Measurements from ENCODE around the gene CDPF1. TPM values are rescaled to one million over a fixed set of nuclear protein-coding genes. Genes with fewer than 3 reads are reported as not detected.
"Not testable (repeated sequence)": the region's sequence is repeated elsewhere in the genome, so short reads cannot be mapped to it uniquely, and the experiment has no call there.

Gene CDPF1
- total RNA-seq, 1 experiment from 2014 or later, result 14.1 TPM

DNA sequence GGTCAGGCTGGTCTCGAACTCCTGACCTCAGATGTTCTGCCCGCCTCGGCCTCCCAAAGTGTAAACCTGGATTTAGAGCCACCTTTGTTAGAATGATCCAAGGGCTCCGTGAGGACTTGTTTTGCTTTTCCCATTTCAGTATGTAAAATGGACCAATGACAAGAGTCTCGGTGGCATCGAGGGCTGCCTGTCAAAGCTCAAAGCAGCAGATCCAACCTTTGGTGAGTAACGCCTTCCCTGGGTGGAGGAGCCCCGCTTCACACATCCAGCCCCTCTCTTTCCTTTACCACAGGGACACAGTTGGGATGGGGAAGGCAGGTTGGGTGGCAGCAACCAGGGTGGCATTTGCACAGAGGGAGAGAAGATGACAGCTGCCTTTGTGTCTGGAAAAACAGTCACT, 22.1 kb upstream of the CDPF1 start:
- DNase-seq (no peak), ATAC-seq (no peak)
- no peaks in the 10 kb centered on the region for H3K9me2 ChIP-seq (replicated peaks; ENCODE audit: low read length)
- H3K9me3 ChIP-seq (ENCODE audit: low read length), result no peaks in the 10 kb centered on the region
- ChIA-PET POLR2A (ENCODE audit: unreplicated experiment) (no interaction called here), CTCF (no interaction called here)
- no peak overlapping the region for H3K27ac ChIP-seq (ENCODE audit: low read length)
- peaks cover 23% of the 10 kb centered on the region for H3K79me2 ChIP-seq (ENCODE audit: low read length)
- no peaks in the 10 kb centered on the region for H3K27me3 ChIP-seq (ENCODE audit: low read length)
- H4K20me1 ChIP-seq (ENCODE audit: low read length), result no peaks in the 10 kb centered on the region
- H3K9ac ChIP-seq (ENCODE audit: low read length), result no peak overlapping the region
- no peak overlapping the region for H3K4me3 ChIP-seq (ENCODE audit: low read length)
- intact Hi-C loops (cut with micrococcal nuclease), result no loop called here
- TF ChIP-seq EZH2phosphoT487 (IDR thresholded peaks at IDR 0.05; ENCODE audit: borderline replicate concordance, low read length), result no peak
- TF ChIP-seq EZH2 (IDR thresholded peaks at IDR 0.05; ENCODE audit: low read length, unreplicated experiment), result no peak
- BruUV-seq (replicated peaks), result no TSS peak
- no peaks in the 10 kb centered on the region for H3F3A ChIP-seq (ENCODE audit: low read length, unreplicated experiment)
- peaks cover 10% of the 10 kb centered on the region for H3K4me1 ChIP-seq (ENCODE audit: insufficient read depth, low read length)
- no peak overlapping the region for H2AFZ ChIP-seq (ENCODE audit: low read length)
- no peak overlapping the region for H3K4me2 ChIP-seq (ENCODE audit: low read length)
- peaks cover 6% of the 10 kb centered on the region; the same call in 1 of the 2 replicates for H3K36me3 ChIP-seq (ENCODE audit: low read depth, low read length)

DNA sequence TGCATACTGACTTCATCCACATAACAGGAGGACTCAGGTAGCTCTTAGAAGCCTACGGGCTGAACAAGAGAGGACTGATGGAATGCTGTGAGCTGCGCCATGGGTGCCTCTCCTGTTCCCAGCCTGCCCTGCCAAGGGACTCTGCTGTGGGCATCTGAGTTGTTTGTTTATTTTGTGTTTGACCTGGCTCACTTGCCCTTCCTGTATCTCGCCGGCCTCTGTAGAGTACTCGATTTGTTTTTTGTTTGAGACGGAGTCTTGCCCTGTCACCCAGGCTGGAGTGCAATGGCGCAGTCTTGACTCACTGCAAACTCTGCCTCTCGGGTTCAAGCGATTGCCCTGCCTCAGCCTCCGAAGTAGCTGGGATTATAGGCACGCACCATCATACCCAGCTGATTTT, 19.5 kb upstream of the CDPF1 start:
- POLR2A ChIA-PET (ENCODE audit: unreplicated experiment), result no interaction called here
- Histone ChIP-seq H3K4me3 (ENCODE audit: low read length) (peak overlapping the region; percentile 85), H3K79me2 (ENCODE audit: low read length) (peaks cover 23% of the 10 kb centered on the region), H3K9ac (ENCODE audit: low read length) (no peak overlapping the region), H3K9me3 (ENCODE audit: low read length) (no peaks in the 10 kb centered on the region), H3K9me2 (replicated peaks; ENCODE audit: low read length) (no peaks in the 10 kb centered on the region), H3K4me1 (ENCODE audit: insufficient read depth, low read length) (peaks cover 10% of the 10 kb centered on the region), H3K4me2 (ENCODE audit: low read length) (peak overlapping the region; percentile 93), H3F3A (ENCODE audit: low read length, unreplicated experiment) (no peaks in the 10 kb centered on the region), H4K20me1 (ENCODE audit: low read length) (no peaks in the 10 kb centered on the region), H3K36me3 (ENCODE audit: low read depth, low read length) (peaks cover 2% of the 10 kb centered on the region; the same call in 1 of the 2 replicates), H3K27ac (ENCODE audit: low read length) (no peak overlapping the region), H3K27me3 (ENCODE audit: low read length) (no peaks in the 10 kb centered on the region), H2AFZ (ENCODE audit: low read length) (no peak overlapping the region)
- TF ChIP-seq, protein P1, sequence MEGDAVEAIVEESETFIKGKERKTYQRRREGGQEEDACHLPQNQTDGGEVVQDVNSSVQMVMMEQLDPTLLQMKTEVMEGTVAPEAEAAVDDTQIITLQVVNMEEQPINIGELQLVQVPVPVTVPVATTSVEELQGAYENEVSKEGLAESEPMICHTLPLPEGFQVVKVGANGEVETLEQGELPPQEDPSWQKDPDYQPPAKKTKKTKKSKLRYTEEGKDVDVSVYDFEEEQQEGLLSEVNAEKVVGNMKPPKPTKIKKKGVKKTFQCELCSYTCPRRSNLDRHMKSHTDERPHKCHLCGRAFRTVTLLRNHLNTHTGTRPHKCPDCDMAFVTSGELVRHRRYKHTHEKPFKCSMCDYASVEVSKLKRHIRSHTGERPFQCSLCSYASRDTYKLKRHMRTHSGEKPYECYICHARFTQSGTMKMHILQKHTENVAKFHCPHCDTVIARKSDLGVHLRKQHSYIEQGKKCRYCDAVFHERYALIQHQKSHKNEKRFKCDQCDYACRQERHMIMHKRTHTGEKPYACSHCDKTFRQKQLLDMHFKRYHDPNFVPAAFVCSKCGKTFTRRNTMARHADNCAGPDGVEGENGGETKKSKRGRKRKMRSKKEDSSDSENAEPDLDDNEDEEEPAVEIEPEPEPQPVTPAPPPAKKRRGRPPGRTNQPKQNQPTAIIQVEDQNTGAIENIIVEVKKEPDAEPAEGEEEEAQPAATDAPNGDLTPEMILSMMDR (conservative IDR thresholded peaks at IDR 0.05; ENCODE audit: low read depth, low read length), result no peak
- TF ChIP-seq EZH2phosphoT487 (IDR thresholded peaks at IDR 0.05; ENCODE audit: borderline replicate concordance, low read length) (no peak), EZH2 (IDR thresholded peaks at IDR 0.05; ENCODE audit: low read length, unreplicated experiment) (no peak)
- intact Hi-C loops (cut with micrococcal nuclease), result no loop called here
- BruUV-seq (replicated peaks), result no TSS peak
- DNase-seq (no peak), ATAC-seq (no peak)
- CTCF ChIA-PET, result no interaction called here

DNA sequence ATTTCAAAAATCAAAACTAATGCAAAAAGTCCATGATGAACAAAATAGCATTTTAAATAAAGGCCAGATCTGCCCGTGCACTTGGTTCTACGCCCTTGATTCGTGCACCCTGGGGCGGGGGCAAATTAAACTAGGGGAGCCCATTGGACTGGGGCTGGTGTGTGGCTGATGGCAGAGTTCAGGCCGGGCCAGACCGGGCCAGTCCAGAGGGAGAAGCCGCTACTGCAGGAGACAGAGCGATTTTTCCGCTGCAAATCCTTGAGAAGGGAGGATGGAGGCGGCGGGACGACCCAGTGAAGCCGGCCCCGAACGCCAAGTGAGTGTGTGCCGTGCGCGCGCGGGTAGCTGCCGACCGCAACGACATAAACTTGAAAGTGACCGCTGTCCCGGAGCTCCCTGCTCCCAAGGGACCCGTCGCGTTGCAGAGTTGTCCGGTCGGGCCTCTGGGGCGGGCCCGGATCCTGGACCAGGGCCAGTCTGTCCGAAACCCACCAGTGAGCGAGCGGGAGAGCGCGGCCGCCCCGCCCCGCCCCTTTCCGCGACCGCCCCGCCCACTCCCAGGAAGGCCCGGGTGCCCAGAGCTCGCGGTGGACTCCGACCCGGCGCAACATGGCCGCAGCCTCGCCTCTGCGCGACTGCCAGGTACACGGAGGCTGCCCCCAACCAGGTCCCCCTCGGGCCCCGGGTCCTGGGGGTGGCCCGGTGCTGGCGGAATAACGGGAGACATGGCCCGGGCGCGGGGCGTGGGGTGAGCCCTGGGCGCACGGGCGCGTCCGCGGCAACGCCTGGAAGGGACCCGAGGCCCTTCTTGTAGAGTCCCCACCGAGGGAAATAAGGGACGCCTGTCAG, 17.6 kb upstream of the CDPF1 start, which contains the start of gene TTC38:
Gene TTC38 (plus strand): TSS at position 578 of the 849 bp plus-strand sequence. CDS start 32 bp downstream, at position 610.
- H2AFZ ChIP-seq (ENCODE audit: low read length), result peak within 1 kb of the TSS; percentile 94
- intact Hi-C loops (cut with micrococcal nuclease), result no loop called here
- no peaks in the 10 kb centered on the region for H3F3A ChIP-seq (ENCODE audit: low read length, unreplicated experiment)
- H3K4me1 ChIP-seq (ENCODE audit: insufficient read depth, low read length), result peaks cover 10% of the 10 kb centered on the region
- peaks cover 2% of the 10 kb centered on the region; the same call in 1 of the 2 replicates for H3K36me3 ChIP-seq (ENCODE audit: low read depth, low read length)
- H3K9me2 ChIP-seq (replicated peaks; ENCODE audit: low read length), result no peaks in the 10 kb centered on the region
- no peaks in the 10 kb centered on the region for H3K27me3 ChIP-seq (ENCODE audit: low read length)
- H3K9me3 ChIP-seq (ENCODE audit: low read length), result no peaks in the 10 kb centered on the region
- peak within 1 kb of the TSS; percentile 85 for H3K4me3 ChIP-seq (ENCODE audit: low read length)
- H3K27ac ChIP-seq (ENCODE audit: low read length), result no peak within 1 kb of the TSS
- ChIA-PET CTCF (interaction anchor here (1.3 kb wide), 1 partner anchor 261 kb away, joined by 3 read pairs; no protein-coding TSS in a partner anchor), POLR2A (ENCODE audit: unreplicated experiment) (interaction anchor here (0.6 kb wide), 1 partner anchor 17 kb away, joined by 15 read pairs; no protein-coding TSS in a partner anchor)
- TF ChIP-seq EZH2phosphoT487 (IDR thresholded peaks at IDR 0.05; ENCODE audit: borderline replicate concordance, low read length), result no peak
- TF ChIP-seq, protein P1 (conservative IDR thresholded peaks at IDR 0.05; ENCODE audit: low read depth, low read length), result no peak
- no peak for TF ChIP-seq EZH2 (IDR thresholded peaks at IDR 0.05; ENCODE audit: low read length, unreplicated experiment)
- peak within 1 kb of the TSS; percentile 83 for H3K9ac ChIP-seq (ENCODE audit: low read length)
- DNase-seq (peak; percentile 81), ATAC-seq (peak; percentile 89)
- H3K79me2 ChIP-seq (ENCODE audit: low read length), result peaks cover 23% of the 10 kb centered on the region
- H4K20me1 ChIP-seq (ENCODE audit: low read length), result no peaks in the 10 kb centered on the region
- H3K4me2 ChIP-seq (ENCODE audit: low read length), result peak within 1 kb of the TSS; percentile 93
- no TSS peak for BruUV-seq (replicated peaks)

DNA sequence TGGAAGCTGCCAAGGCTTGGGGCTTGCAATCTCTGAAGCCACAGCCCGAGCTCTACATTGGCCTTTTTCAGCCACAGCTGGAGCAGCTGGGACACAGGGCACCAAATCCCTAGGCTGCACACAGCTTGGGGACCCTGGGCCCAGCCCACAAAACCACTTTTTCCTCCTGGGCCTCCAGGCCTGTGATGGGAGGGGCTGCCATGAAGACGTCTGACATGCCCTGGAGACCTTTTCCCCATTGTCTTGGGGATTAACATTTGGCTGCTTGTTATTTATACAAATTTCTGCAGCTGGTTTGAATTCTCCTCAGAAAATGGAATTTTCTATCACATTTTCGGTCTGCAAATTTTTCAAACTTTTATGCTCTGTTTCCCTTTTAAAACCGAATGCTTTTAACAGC, 15.5 kb upstream of the CDPF1 start:
- POLR2A ChIA-PET (ENCODE audit: unreplicated experiment); ATAC-seq: not testable (repeated sequence)

DNA sequence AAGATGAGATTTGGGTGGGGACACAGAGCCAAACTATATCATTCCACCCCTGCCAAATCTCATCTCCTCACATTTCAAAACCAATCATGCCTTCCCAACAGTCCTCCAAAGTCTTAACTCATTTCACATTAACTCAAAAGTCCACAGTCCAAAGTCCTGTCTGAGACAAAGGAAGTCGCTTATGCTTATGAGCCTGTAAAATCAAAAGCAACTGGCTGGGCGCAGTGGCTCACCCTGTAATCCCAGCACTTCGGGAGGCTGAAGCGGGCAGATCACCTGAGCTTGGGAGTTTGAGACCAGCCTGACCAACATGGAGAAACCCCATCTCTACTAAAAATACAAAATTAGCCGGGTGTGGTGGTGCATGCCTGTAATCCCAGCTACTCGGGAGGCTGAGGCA, 14.4 kb upstream of the CDPF1 start:
- H3K4me1 ChIP-seq (ENCODE audit: insufficient read depth, low read length); BruUV-seq (replicated peaks); H3K9me2 ChIP-seq (replicated peaks; ENCODE audit: low read length); H3K4me3 ChIP-seq (ENCODE audit: low read length); ATAC-seq; H3K4me2 ChIP-seq (ENCODE audit: low read length); CTCF ChIA-PET; H3F3A ChIP-seq (ENCODE audit: low read length, unreplicated experiment); H3K27ac ChIP-seq (ENCODE audit: low read length); H4K20me1 ChIP-seq (ENCODE audit: low read length); intact Hi-C loops (cut with micrococcal nuclease); H3K27me3 ChIP-seq (ENCODE audit: low read length); H3K36me3 ChIP-seq (ENCODE audit: low read depth, low read length); H2AFZ ChIP-seq (ENCODE audit: low read length); H3K9me3 ChIP-seq (ENCODE audit: low read length); H3K9ac ChIP-seq (ENCODE audit: low read length); DNase-seq; POLR2A ChIA-PET (ENCODE audit: unreplicated experiment): not testable (repeated sequence)
- H3K79me2 ChIP-seq (ENCODE audit: low read length), result peaks cover 15% of the 10 kb centered on the region

More for the DNA sequence above, 15.5 kb upstream of the CDPF1 start:
- H3F3A ChIP-seq (ENCODE audit: low read length, unreplicated experiment); H3K27me3 ChIP-seq (ENCODE audit: low read length); DNase-seq; H4K20me1 ChIP-seq (ENCODE audit: low read length); H3K9ac ChIP-seq (ENCODE audit: low read length); intact Hi-C loops (cut with micrococcal nuclease); H3K9me3 ChIP-seq (ENCODE audit: low read length); H2AFZ ChIP-seq (ENCODE audit: low read length); H3K4me3 ChIP-seq (ENCODE audit: low read length); H3K9me2 ChIP-seq (replicated peaks; ENCODE audit: low read length); H3K4me2 ChIP-seq (ENCODE audit: low read length); H3K27ac ChIP-seq (ENCODE audit: low read length); H3K4me1 ChIP-seq (ENCODE audit: insufficient read depth, low read length); CTCF ChIA-PET; H3K36me3 ChIP-seq (ENCODE audit: low read depth, low read length); BruUV-seq (replicated peaks): not testable (repeated sequence)
- H3K79me2 ChIP-seq (ENCODE audit: low read length), result peaks cover 23% of the 10 kb centered on the region
